HG03066 (cell line): ENCODE measurements around the gene MICAL2.

ENCODE experiments used
- ATAC-seq: cut with Tn5 transposase; IDR thresholded peaks from one replicate; pipeline ENCODE4 v1.9.1; 2021; ENCODE audit warnings: low read depth; ENCODE audit not compliant: unreplicated experiment

MICAL2 gene

DNA sequence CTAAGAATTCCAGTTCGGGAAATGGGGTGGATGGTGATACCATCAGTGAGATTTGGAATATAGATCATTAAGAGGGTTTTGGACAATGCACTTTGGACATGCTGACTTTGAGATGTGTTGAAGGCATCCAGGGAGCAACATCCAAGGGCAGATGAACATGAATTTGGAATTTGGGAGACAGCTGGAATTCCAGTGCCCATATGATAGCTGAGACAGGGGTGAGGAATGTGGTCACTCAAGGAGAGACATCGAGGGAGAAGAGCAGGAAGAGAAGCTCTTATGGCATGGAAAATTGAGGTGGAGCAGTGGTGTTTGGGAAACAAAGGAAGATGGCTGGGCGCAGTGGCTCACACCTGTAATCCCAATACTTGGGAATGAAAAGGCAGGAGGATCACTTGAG lies 11.8 kb upstream of the MICAL2 start:
- no peak for ATAC-seq

GRCh38 chr11:12099132-12099873 lies 11.1 kb upstream of the MICAL2 start:
- no peak for ATAC-seq

DNA sequence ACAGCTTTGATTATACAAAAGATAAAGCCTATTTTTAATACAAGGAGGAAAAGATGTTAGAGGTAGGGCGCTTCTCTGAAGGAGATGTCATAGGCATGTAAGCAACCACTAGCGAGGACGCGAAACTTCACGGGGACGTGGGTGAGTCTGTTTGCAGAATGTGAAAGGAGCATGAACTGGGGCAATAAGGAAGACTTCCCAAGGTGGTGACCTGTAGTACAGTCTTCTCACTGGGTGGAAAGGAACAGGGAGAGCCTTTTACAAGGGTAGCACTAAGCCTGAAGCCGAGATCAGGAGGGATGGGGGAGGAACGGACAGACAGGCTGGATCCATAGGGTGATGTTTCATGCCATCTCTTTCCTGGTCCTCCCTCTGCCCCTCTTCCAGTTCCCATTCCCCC lies 10.0 kb upstream of the MICAL2 start:
- no peak for ATAC-seq

DNA sequence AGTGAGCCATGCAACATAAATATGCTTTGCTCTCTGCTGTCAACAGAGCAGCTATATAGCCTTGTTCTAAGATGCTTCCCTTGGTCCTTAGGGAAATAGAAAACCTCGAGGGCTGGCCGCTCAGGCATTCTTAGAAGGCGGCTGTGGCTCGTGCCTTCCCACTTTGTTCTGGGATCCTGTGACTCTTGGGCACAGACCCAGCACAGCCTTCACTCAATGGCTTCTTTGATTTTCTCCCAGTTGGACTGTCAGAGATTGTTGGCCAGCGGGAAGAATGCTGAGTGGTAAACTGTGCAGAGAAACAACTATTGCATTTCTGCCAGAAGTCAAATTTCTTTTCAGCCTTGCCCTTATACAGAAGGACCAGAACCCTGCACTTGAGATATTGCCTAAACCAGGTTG lies 9.5 kb upstream of the MICAL2 start:
- no peak for ATAC-seq

GRCh38 chr11:12101318-12101717 lies 9.1 kb upstream of the MICAL2 start:
- no peak for ATAC-seq

DNA sequence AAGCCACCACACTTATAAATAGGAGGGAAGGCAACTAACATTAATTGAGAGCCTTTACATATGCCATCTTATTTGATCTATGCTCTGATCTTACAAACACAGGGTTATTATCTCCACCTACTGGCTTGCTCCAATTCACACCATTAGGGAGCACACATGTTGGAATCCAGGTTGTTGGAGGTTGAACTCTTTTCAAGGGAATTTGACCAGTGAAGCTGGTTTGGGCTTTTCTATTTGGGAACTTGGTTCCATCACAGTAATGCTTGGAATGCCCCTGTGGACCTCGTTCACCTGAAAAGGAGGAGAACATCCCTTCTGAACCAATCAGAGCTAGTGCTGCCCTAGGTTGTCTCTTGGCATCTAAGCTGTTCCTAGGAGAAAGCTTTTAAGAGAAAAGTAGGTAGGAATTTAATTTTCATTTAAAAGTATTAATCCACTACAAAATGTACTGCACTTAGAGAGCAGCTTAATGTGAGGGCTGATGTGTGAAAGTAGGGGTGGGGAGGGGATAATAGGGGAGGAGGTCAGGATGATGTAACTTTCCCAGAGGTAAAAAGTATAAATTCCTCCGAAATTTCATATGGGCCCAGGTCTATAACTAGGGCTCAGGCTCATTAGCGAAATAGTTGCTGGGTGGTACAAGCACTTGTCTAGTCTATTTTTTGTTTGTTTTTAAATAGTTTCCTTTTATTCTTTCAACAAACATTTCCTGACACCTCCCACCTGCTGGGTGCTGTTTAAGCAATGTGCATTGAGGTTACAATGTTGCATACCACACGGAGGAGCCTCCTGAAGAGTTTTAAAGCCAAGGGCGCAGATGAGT lies 7.6 kb upstream of the MICAL2 start:
- ATAC-seq: no peak

DNA sequence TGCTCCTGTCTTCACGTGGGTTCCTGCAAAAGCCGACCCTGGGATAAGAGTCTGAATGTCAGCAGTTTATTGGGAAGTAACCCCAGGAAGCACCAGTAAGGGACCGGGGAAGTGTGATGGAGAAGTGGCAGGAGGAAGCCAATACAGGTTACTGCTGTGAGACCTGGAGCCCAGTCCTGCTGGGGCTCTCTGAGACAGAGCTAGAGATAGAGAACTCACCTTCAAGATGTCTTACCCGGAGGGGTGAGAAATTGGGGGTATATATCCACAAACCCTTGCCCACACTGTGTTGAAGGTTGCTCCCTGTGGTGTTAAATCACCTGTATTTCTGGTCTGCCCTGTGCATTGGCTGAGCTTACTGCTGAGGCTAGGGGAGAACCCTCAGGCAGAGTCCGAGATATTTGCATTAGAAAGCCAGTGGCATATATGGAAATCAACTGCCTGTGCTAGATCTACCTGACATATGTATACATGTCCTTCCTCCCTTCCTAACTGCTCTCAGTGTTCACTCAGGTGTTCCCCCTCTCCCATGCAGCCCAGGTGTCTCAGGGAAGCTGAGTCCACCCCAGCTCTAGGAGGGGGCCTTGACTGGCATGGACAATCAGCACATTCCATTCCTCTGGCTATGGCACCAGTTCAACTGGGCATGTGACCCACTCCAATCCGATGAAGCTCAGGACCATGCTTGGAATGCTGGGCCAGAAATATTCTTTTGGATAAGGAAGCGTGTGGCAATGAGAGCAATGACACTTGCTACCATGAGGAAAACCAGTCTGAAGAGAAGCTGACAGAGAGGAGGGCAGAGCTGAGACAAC lies 6.8 kb upstream of the MICAL2 start:
- ATAC-seq: no peak

GRCh38 chr11:12105471-12105870 lies 4.9 kb upstream of the MICAL2 start:
- ATAC-seq: no peak

DNA sequence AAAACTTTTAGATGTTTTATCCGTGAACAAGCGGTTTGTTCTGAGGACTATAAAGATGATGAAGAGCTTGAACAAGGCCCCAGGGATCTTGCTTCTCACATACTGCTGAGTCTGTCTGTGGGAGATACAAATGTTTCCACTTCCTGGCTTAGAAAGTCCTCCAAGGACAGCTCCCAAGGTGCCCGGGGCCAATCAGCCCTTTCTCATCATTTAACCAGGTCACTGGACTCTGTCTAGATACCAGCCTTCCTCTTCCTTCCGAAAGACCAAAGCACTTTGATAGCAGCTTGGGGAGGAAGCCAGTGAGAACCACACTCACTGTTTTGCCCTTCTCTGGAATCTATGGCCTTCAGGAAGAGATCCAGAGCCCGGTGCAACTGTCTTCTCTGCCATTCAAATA lies 4.3 kb upstream of the MICAL2 start:
- ATAC-seq: no peak

DNA sequence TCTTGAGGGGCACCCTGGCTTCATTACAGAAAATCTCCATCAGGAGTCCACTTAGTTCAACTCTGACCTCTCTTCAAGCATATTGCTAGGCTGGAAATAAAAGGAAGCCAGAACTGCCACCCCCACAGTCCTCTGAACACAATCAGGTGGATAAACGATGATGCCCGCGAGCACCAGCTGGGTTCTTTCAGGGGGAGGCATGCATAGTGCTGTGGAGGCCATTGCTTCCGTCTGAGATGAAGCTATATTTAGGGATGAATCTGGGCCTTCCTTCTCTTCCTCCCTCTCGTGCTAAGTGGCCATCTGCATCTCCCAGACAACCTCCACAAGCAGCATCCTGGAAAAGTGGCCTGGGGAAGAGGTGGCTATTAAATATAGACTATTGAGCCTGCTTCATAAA lies 3.9 kb upstream of the MICAL2 start:
- no peak for ATAC-seq

DNA sequence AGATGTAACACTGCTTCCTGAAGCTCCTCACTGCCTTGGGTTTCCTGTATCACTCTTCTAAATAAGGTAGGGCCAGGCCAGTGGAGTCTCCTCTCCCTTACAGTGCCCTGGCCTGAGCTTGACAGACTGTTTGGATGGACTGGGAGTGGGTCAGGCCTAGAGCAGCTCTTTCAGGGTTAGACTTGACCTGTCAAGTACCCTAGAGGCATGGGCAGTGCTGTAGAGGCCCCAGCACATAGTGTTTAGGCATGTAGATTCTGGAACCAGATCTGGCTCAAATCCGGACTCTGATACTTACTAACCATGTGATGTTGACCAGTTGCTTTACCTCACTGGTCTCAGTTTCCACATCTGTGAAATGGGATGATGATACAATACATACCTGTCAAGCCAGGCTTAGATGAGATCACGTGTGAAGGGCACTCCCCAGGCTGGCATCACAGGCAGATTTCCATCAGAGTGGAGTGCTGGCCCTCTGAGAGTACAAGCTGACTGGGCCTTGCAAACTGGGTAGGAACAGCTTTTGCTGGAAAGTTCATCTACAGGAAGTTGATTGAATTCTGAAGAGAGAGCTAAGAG lies 1.4 kb upstream of the MICAL2 start:
- no peak for ATAC-seq

- ATAC-seq: no peak
These were observed 696 bp upstream of the MICAL2 start for GRCh38 chr11:12109591-12110196.

- ATAC-seq: peak; percentile 33
These were observed 541 bp downstream of the MICAL2 start for GRCh38 chr11:12110714-12111548.

DNA sequence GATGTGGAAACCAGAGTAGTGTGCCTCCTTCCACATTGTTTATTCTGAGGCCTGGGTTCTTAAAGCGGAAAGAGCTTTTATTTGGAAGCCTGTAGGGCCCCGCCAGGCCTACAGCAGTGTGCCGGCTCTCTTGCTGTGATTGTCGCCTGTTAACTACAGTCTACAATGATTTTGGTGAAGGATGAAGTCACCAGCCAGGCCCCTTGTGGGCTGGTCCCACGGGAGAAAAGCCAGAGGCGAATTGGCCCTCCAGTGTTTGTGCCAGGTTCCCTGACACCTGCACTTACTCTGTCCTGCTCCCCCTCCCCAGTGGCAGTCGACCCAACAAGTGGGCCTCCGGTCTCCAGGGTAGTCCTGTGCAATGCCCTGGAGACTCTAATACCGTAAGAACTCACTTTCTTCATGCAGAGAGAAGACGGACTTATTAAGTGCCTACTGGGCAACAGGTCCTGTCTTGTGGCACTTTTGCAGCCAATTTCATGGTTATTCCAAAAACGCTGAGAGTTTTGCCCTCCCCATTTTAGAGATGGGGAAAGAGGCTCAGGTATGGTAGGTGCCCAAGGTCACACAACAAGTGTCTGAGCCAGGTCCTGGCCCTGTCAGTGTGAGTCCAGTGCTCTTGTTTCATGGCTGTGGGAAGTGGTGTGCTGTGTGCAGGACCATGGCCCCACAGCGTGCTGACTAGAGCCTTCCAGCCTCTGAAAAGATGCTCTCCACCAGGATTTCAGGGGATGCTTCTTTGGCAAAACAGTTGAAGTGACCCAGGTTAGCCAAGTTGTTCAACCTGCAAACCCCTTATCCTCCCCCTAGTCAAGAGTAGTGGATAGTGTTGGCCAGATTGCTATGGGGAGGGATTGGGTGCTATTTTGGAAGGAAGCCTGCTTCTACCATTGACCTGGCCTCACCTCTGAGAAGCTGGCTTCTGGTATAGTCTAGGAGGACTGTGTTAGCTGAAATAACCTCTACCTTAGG lies 1.4 kb downstream of the MICAL2 start:
- no peak for ATAC-seq

DNA sequence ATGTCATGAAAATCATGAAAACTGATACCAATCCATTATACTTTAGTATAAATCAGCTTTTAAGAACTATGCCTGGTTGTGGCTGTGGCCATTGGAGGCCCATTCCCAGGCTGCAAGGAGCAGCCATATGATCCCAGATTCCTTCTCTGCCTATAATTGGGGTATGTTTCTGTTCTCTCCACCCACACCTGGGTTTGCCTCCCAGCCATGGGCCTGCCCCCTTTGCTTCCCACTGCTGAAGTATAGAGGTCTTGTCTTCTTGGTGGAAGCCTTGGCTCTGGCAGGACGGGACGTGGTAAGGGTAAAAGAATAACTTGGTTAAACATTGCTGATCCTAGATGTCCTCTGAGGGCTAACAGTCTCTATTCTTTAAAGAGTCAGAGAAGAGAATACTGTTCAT lies 2.4 kb downstream of the MICAL2 start:
- no peak for ATAC-seq

DNA sequence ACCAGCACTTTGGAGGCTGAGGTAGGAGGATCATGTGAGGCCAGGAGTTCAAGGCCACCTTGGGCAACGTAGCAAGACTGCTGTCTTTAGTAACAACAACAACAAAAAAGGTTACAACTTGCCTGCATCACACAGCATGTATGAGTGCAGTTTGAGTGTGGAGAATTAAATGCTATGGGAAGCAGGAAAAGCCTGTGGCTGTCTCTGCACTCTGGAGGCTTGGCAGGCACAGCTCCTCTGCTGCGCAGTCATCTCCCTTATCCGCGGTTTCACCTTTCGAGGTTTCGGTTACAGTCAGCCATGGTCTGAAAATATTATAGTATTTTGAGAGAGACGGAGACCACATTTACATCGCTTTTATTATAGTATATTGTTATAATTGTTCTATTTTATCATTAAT lies 2.9 kb downstream of the MICAL2 start:
- no peak for ATAC-seq

GRCh38 chr11:12114193-12115033 lies 4.0 kb downstream of the MICAL2 start:
- ATAC-seq: no peak
